Adipose tissue (tissue), 3 donors: Measurements from ENCODE around the gene PCBP1. TPM values are rescaled to one million over a fixed set of nuclear protein-coding genes. Genes with fewer than 3 reads are reported as not detected.
"Not testable (repeated sequence)": the region's sequence is repeated elsewhere in the genome, so short reads cannot be mapped to it uniquely, and the experiment has no call there.

Experiments used
- H3K27ac ChIP-seq: one replicate; pipeline ENCODE4 v1.5.1; 2013; ENCODE audit warnings: low read depth, low read length
- WGBS, 3 donors: extraction: QIAGEN DNeasy Blood & Tissue Kit; methylation state at CpG; one replicate each; pipeline ENCODE4 v1.1.7; 2013; 5-methylcytosine and 5-hydroxymethylcytosine counted together
- polyA plus RNA-seq, 3 donors: library from polyadenylated mRNA; stranded (reverse); fragments of 200-250 nt; gene quantifications; one replicate each; pipeline ENCODE4 v1.2.3, GENCODE V29; 2013
- donor health status: healthy with polysubstance abuse.
- donor health status: Bipolar disorder and iron deficiency.
- donor health status: healthy.

PCBP1 gene
- 100 to 1,000 TPM; 233 to 396 (median 326) TPM for polyA plus RNA-seq

DNA sequence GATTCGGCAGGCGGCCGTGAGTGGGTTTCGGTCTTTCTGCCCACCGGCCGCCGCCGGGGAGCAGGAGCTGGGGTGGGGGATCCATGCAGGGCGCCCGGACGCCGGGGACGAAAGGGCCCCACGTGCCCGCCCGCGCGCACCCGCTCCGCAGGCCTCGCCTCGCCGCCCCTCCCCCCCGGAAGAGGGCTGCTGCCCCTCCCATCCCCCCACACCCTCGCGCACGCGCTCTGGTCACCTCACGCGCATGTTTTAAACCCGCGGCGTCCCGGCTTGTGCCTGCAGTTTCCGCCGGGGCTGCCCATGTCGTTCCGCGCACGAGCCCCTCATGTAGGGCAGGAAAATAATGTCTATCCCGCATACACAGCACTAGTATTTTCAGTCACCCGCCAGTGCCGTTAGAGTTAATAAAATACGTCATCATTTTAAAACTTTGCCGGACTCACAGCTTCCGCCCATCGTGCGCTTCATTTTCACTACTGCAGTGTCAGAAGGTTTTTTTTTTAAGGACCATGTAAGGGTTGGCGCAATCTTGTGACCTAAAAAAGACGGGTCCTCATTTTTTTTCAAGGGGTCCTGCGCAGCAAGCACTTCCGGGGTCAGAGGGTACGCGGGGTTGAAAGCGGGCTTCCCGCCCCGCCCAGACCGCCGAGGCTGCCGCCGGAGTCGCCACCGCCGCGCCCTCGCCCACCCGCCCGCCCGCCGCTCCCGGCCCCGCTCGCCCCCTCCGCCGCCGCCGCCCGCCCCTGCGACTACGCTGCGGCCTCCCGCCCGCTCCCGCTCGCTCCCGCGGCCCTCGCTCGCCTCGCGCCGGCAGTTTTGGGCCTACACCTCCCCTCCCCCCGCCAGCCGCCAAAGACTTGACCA, at the start of gene PCBP1:
Gene PCBP1 (plus strand): TSS at position 640 of the 864 bp plus-strand sequence. CDS start 267 bp downstream, outside the sequence.
- WGBS, 3 donors: 0% methylated on average over 67 to 93 of the region's 94 CpGs
- H3K27ac ChIP-seq: peak within 1 kb of the TSS; percentile 99

DNA sequence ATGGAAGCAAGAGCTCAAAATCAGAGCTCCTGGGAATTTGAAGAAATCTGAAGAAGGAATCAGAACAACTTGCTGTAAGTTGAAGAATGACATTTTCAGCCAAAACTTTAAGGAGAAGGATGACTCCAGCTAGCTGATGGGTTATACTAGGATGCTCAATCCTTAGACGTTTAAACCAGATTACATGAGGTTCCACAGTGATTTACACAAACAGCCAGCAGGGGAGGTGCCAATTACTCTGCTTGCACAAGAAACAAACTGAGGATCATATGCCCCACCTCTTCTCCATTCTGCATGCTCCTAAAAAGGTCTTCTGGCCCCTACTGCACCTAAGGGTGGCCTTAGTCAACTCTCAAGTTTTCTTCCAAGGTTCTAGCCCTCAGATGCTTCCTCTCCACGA, 47.9 kb upstream of the PCBP1 start:
- H3K27ac ChIP-seq: no peak overlapping the region
- 68 to 83% (median 71%) methylated on average over 2 of the region's 2 CpGs for WGBS, 3 donors

DNA sequence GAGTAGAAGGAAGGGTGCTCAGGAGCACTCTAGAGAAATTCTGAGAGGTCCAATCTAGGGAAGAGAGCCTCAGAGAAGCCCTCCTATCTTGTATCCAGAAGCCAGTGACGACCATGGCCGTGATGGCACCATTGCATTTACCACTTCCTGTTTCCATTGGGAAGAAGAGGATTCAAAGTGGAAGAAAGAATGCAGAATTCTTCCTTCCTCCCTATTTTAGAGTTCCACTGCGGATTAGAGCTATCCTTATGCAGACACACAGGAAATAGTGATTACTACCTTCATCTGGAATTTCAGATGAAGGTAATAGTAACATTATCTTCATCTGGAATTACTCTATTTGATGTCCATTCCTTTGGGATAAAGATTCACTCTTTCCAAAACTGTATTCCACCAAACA, 45.6 kb upstream of the PCBP1 start:
- H3K27ac ChIP-seq: no peak overlapping the region
- WGBS, 3 donors: 52 to 97% (median 65%) methylated on average over 3 of the region's 3 CpGs

DNA sequence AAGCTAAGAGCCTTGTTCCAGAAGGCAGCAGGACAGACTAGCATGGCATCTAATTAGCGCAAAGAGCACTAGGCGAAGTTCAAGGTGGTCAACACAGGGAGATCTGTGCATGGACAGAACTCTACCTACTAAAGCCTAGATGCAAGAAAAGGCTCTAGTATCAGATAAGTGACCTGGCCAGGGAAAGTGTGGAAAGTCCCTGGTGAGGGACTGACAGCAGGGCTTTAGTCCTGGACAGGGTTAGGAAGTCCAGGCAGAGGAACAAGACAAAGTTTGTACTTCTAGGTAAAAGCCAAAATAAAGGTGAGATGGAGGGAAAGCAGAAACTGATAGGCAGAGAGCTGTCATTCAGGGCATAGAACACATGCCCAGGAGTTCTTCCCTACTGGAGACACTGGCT, 45.0 kb upstream of the PCBP1 start:
- 93 to 98% (median 97%) methylated on average over 2 of the region's 2 CpGs for WGBS, 3 donors
- no peak overlapping the region for H3K27ac ChIP-seq

DNA sequence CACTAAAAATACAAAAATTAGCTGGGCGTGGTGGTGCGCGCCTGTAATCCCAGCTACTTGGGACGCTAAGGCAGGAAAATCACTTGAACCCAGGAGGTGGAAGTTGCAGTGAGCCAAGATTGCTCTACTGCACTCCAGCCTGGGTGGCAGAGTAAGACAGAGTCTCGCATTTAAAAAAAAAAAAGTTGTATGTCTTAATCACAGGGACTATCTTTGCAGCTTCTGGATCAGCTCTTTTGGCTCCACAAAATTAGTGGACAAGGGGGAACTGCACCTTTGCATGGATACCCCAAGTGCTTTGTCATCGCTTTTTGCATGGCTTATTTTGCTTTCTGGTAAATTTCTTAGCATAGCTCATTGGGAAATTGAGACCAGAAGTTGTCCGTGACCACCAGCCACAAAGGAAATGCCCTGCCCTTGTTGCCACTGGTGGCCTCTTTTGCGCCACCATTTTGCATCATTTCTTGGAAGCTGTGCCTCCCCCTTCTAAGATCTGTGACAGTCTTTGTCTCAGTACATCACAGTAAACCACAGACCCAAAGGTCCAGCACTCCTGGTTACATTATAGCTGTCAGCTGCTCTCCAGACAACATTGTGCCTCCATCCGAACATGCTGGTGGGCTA, 43.9 kb upstream of the PCBP1 start:
- WGBS, 3 donors: 60 to 95% (median 66%) methylated on average over 9 of the region's 9 CpGs

DNA sequence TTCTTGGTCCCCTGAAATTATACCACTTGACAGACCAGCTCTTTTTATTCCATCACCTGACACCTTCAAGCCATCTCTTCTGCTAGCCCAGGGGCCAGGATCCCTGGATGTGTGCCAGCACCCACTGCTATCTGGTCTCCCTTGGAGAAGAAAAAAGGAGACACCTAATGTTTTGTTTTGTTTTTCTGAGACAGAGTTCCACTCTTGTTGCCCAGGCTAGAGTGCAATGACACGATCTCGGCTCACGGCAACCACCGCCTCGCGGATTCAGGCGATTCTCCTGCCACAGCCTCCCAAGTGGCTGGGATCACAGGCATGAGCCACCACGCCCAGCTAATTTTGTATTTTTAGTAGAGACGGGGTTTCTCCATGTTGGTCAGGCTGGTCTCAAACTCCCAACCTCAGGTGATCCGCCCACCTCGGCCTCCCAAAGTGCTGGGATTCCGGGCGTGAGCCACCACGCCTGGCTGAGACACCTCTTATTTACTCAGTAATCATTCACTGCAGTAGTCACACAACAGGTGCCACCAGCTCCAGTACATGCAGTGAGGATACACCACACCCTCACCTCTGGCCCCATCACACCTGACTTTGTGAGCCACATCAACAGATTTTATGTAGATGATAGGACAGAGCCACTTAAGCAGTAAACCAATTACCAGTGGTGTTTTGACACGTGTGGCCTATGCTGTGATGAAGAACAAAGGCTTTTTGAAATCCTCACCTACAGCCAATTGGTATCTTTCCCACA, 42.8 kb upstream of the PCBP1 start:
- 94 to 96% (median 95%) methylated on average over 15 of the region's 15 CpGs for WGBS, 3 donors
- peak overlapping the region; percentile 21 for H3K27ac ChIP-seq

More for the DNA sequence above, 43.9 kb upstream of the PCBP1 start:
- no peak overlapping the region for H3K27ac ChIP-seq

DNA sequence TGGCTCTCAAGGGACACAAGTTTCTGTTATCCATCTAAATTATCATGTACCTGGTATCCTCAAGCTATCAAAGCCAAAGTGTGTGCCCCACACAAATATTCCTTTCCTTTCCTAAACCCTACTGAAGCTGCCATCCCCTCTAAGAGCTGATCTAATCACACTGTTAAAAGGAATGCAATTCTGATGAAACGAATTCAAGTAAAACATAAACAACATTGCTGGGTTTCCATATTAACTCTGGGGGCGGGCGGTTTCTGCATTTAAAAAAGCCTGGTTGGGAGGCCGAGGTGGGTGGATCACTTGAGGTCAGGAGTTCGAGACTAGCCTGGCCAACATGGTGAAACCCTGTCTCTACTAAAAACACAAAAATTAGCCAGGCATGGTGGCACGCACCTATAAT, 41.9 kb upstream of the PCBP1 start:
- no peak overlapping the region for H3K27ac ChIP-seq
- WGBS, 3 donors: 90 to 94% (median 90%) methylated on average over 6 of the region's 6 CpGs

DNA sequence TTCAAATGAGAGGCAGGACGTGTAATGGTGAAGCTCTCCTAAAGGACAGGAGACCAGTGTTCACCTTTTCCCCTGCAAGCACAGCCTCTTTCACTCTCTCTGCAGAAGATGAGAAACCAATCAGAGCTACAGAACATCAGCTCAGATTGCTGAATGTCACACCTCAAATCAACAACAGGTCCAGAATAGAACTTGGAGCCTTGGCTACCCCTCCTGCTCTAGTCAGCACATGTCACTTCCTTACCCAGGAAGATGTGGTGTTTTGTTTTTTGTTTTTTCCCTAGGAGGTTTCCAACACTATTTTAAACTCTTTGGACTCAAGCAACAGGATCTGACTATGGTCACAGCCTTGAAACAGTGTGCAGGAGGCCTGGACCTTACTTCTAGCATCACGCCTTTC, 41.3 kb upstream of the PCBP1 start:
- peak overlapping the region; percentile 6 for H3K27ac ChIP-seq
- 81 to 91% (median 85%) methylated on average over 2 of the region's 2 CpGs for WGBS, 3 donors

DNA sequence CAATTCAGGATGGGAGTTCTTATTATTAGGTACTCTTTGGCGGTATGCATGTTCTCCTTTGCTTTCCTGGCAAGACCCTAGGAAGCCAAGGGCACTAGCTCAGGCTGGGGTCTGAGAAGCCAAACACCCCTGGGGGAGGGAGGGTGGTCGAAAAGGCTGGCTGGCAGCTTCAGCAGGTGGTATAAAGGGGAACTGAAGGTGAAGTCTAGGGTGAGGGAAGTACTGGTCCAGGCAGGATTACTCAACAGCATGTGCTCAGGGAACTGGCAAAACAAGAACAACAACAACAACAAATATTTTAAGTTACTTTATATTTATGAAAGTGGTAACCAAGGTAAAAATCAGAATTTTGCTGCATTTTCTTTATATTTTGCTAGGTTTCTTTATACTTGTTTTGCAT, 40.7 kb upstream of the PCBP1 start:
- peak overlapping the region; percentile 6 for H3K27ac ChIP-seq
- 22 to 90% (median 40%) methylated on average over 2 of the region's 2 CpGs for WGBS, 3 donors

DNA sequence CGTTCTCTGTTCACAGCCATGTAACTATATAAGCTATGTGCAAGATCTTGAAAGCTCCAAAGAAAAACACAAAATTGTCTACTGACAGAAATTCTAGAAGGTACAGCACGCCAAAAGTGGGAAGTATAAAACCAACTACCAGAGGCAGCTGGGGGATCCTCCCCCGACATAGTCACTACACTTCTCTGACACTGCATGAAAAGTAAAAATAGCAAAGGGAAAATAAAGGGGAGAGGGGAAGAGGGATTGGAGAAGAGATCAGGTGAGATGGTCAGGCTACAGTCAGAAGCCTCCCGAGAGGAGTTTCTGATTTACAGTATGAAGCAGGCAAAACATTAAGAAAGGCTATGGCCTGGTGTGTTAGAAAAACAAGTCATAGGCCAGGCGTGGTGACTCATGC, 39.8 kb upstream of the PCBP1 start:
- 74 to 90% (median 76%) methylated on average over 5 of the region's 5 CpGs for WGBS, 3 donors
- H3K27ac ChIP-seq: peak overlapping the region; percentile 55

DNA sequence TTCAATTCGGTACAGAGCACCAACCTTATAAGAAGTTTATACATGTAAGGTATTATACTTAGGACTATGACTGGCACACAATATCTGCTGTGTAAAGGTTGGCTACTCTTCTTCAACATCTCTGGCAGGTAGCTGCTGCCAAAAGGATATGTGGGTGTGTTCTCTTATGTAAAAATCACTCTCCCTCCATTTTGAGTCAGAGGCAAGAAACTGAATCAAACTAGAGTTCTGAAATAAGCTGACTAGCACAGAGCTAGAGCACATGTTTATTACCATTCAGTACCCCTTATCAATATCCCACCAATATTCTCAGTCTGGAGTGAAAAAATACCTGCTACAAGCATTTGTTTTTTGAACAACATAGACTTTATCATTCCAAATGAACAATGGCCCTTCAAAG, 38.0 kb upstream of the PCBP1 start:
- WGBS, 3 donors: 90 to 96% (median 94%) methylated on average over 1 of the region's 1 CpG
- no peak overlapping the region for H3K27ac ChIP-seq

DNA sequence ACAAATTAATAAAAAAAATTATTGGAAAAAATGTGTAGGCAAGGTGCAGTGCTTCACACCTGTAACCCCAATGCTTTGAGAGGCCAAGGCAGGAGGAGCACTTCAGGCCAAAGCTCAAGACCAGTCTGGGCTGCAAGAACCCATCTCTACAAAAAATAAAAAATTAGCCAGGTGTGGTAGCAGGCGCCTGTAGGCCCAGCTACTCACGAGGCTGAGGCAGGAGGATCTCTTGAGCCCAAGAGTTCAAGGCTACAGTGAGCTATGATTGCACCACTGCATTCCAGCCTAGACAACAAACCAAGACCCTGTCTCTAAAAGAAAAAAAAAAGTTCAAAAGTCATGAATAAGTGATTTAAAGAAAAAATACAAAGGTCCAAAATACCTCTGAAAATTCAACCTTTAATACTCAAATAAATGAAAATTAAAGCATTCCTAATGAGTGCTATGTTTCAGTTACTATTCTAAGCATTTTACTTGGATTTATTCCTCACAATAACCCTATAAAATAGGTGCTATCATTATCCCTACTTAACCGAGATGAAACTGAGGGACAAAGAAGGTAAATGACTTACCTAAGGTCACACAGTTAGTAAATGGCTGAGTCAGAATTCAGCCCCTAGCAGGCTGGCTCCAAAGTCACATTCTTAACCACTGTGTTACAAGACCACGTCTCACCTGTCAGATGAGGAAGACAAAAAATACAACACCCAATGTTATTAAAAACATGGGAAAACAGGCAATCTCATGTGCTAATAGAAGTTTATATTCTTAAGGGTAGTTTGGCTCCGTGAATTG, 36.4 kb upstream of the PCBP1 start:
- 77 to 91% (median 89%) methylated on average over 5 of the region's 5 CpGs for WGBS, 3 donors
- no peak overlapping the region for H3K27ac ChIP-seq

DNA sequence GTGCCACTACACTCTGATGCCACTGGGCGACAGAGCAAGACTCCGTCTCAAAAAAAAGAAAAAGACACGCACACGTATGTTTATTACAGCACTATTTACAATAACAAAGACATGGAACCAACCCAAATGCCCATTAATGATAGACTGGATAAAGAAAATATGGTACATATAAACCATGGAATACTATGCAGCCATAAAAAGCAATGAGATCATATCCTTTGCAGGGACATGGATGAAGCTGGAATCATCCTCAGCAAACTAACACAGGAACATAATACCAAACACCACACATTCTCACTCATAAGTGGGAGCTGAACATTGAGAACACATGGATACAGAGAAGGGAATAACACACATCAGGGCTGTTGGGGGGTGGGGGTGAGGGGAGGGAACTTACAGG, 32.0 kb upstream of the PCBP1 start:
- 89 to 100% (median 98%) methylated on average over 4 of the region's 4 CpGs for WGBS, 3 donors

DNA sequence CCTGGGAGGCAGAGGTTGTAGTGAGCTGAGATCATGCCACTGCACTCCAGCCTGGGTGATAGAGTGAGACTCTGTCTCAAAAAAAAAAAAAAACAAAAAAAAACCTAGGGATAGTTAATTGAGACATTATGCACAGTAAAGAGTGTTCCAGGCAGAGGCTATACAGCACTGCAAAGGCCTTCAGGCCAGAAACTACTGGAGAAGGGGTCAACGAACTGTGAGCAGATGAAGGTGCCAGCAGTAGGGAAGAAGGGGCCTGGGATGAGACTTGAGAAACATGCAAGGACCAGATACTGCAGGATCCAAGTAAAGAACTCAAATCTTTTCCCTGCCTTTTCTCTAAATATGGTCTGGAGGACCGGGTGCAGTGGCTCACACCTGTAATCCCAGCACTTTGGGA, 26.0 kb upstream of the PCBP1 start:
- H3K27ac ChIP-seq: no peak overlapping the region
- 89 to 92% (median 92%) methylated on average over 2 of the region's 2 CpGs for WGBS, 3 donors

More for the DNA sequence above, 32.0 kb upstream of the PCBP1 start:
- H3K27ac ChIP-seq: not testable (repeated sequence)

DNA sequence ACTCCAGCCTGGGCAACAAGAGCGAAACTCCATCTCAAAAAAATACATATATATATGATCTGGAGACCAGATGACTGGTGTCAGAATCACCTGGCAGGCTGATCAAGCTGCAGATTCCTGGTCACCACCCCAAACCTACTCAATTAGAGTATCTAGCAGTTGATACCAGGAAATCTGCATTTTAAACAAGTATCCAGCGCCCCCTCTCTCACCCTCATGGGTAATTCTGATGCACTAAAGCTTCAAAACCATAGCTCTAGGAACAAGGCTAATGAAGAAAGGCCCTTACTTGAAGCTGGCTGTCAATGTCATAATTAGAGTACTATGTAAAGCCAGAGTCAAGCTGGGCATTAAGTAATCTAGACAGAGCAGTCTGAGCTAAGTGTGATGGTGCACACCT, 25.0 kb upstream of the PCBP1 start:
- 85 to 99% (median 95%) methylated on average over 2 of the region's 2 CpGs for WGBS, 3 donors

DNA sequence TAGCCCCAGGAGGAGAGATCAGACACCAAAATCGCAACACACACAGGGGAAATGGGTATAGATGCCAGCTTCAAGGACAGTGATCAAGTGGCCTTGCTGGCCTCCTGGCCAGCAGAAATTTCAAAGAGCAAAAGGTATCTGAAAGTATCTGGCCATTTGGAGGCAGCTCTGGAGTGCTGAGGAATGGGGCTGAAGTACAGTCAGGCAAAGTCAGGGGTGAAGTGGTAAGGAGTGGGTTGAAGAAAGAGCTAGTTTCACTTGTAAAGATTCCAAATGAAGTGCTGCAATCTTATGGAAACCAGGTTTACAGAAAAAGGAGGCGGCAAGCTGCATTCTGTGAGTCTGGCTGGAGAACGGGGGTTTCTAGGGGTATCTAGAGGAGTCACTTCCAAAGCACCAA, 19.2 kb upstream of the PCBP1 start:
- no peak overlapping the region for H3K27ac ChIP-seq
- 88 to 96% (median 91%) methylated on average over 3 of the region's 3 CpGs for WGBS, 3 donors

More for the DNA sequence above, 25.0 kb upstream of the PCBP1 start:
- no peak overlapping the region for H3K27ac ChIP-seq

DNA sequence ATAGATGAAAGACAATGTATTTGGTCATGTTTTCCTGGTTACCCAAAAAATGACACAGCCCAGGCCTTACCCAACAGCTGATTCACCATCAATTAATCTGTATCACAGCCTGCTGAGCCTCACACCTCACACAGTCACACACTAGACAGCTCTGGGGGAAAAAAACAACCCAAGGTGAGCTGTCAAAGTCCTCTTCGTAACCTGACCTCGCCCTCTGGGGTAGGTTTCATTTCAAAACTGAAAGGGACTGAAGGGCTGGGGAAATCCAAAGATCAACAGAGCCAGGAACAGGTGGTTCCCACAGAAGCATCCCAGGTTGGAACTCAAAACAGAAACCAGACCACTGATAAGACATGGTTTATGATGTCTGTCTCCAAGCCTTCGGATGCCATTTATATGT, 18.2 kb upstream of the PCBP1 start:
- 73 to 89% (median 84%) methylated on average over 3 of the region's 3 CpGs for WGBS, 3 donors
- H3K27ac ChIP-seq: no peak overlapping the region

DNA sequence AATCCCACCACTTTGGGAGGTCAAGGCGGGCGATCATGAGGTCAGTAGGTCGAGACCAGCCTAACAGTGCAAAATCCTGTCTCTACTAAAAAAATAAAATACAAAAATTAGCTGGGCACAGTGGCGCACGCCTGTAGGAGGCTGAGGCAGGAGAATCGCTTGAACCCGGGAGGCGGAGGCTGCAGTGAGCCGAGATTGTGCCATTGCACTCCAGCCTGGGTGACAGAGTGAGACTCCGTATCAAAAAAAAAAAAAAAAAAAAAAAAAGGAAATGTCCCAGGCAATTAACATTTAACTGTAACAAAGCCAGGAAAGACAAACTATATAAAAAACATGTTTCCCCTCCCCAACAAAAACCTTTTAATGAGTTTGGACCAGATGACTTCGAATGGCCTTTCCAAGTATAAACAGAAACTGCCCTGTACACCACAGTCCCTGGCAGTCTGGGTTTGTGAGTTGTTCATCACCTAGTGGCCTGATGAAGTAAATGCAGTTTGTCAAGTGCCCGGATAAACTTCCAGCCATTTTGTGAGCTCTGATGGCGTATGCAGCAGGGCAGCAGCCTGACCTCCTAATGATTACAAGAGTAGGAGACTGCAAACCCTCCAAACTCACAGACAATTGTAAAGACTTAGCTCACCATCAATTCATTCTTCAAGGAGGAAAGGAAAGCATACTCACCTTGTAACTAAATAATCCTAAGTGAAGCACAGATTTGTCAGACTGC, 16.6 kb upstream of the PCBP1 start:
- 57 to 61% (median 58%) methylated on average over 12 to 13 of the region's 13 CpGs for WGBS, 3 donors
- no peak overlapping the region for H3K27ac ChIP-seq
